Esophagus squamous epithelium (tissue), 4 donors: ENCODE results near the gene CRYBA1.

Experiments used
- POLR2A ChIP-seq, 4 donors: fragments of 450-650 bp; IDR thresholded peaks; one replicate each; pipeline ENCODE4 v1.6.1; 2017; ENCODE audit warnings: antibody characterized with exemption in 4 of 4, mild to moderate bottlenecking in 4 of 4, moderate library complexity in 3 of 4
- TF ChIP-seq, protein P1 (sequence below), 6 experiments: fragments of 450-650 bp in 4 of 6; fragments of 200-600 bp in 2 of 6; sonication (generic) in 2 of 6; IDR thresholded peaks; one replicate each; pipeline ENCODE4 v1.5.1; 2016 to 2019; ENCODE audit warnings: antibody characterized with exemption in 6 of 6, mild to moderate bottlenecking in 4 of 6, moderate library complexity in 4 of 6

DNA sequence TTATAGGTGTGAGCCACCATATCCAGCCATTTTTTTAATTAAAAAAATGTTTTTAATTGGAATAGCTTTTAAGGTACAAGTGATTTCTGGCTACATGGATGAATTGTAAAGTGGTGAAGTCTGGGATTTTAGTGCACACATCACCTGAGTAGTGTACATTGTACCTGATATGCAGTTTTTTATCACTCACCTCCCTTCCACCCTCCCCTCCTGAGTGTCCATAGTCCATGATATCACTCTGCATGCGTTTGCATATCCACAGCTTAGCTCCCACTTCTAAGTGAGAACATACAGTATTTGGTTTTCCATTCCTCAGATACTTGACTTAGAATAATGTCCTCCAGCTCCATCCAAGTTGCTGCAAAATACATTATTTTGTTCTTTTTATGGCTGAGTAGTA lies 13.4 kb upstream of the CRYBA1 start:
- TF ChIP-seq, protein P1, sequence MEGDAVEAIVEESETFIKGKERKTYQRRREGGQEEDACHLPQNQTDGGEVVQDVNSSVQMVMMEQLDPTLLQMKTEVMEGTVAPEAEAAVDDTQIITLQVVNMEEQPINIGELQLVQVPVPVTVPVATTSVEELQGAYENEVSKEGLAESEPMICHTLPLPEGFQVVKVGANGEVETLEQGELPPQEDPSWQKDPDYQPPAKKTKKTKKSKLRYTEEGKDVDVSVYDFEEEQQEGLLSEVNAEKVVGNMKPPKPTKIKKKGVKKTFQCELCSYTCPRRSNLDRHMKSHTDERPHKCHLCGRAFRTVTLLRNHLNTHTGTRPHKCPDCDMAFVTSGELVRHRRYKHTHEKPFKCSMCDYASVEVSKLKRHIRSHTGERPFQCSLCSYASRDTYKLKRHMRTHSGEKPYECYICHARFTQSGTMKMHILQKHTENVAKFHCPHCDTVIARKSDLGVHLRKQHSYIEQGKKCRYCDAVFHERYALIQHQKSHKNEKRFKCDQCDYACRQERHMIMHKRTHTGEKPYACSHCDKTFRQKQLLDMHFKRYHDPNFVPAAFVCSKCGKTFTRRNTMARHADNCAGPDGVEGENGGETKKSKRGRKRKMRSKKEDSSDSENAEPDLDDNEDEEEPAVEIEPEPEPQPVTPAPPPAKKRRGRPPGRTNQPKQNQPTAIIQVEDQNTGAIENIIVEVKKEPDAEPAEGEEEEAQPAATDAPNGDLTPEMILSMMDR (IDR thresholded peaks at IDR 0.05) = no peak
- TF ChIP-seq POLR2A (IDR thresholded peaks at IDR 0.05) = no peak
